Measurements from ENCODE around the gene ATXN7L3.

Gene ATXN7L3

GRCh38 chr17:44218344-44219107 lies 18.8 kb upstream of the ATXN7L3 start:
- DNase-seq (ENCODE audit: low spot score), result peak; percentile 94

GRCh38 chr17:44217738-44218343 lies 18.2 kb upstream of the ATXN7L3 start:
- no peak for DNase-seq (ENCODE audit: low spot score)
- FAIRE-seq, result no peak

More at GRCh38 chr17:44218344-44219107, 18.8 kb upstream of the ATXN7L3 start:
- no peak for FAIRE-seq

GRCh38 chr17:44216694-44217093 lies 17.0 kb upstream of the ATXN7L3 start:
- FAIRE-seq (no peak), DNase-seq (ENCODE audit: low spot score) (no peak)

- DNase-seq (ENCODE audit: low spot score) (no peak), FAIRE-seq (no peak)
These were observed 16.5 kb upstream of the ATXN7L3 start for GRCh38 chr17:44216173-44216572.

GRCh38 chr17:44214896-44215295 lies 15.2 kb upstream of the ATXN7L3 start:
- FAIRE-seq (no peak), DNase-seq (ENCODE audit: low spot score) (no peak)

GRCh38 chr17:44214230-44214494 lies 14.5 kb upstream of the ATXN7L3 start:
- no peak for FAIRE-seq
- DNase-seq (ENCODE audit: low spot score), result no peak

GRCh38 chr17:44213403-44214229 lies 13.9 kb upstream of the ATXN7L3 start:
- FAIRE-seq (no peak), DNase-seq (ENCODE audit: low spot score) (no peak)

- DNase-seq (ENCODE audit: low spot score) (no peak), FAIRE-seq (no peak)
These were observed 13.1 kb upstream of the ATXN7L3 start for GRCh38 chr17:44212507-44213402.

- FAIRE-seq (no peak), DNase-seq (ENCODE audit: low spot score) (no peak)
These were observed 11.9 kb upstream of the ATXN7L3 start for GRCh38 chr17:44211281-44212265.

GRCh38 chr17:44210342-44211192 lies 10.9 kb upstream of the ATXN7L3 start:
- FAIRE-seq, result no peak
- no peak for DNase-seq (ENCODE audit: low spot score)

GRCh38 chr17:44209786-44210341 lies 10.2 kb upstream of the ATXN7L3 start:
- FAIRE-seq, result no peak
- DNase-seq (ENCODE audit: low spot score), result no peak

GRCh38 chr17:44207743-44208142 lies 8.1 kb upstream of the ATXN7L3 start:
- FAIRE-seq, result peak; percentile 17
- no peak for DNase-seq (ENCODE audit: low spot score)

- DNase-seq (ENCODE audit: low spot score), result no peak
- no peak for FAIRE-seq
These were observed 7.6 kb upstream of the ATXN7L3 start for GRCh38 chr17:44207319-44207718.

- FAIRE-seq, result no peak
- no peak for DNase-seq (ENCODE audit: low spot score)
These were observed 7.1 kb upstream of the ATXN7L3 start for GRCh38 chr17:44206825-44207155.

- DNase-seq (ENCODE audit: low spot score), result no peak
These were observed 6.5 kb upstream of the ATXN7L3 start for GRCh38 chr17:44205962-44206824.

GRCh38 chr17:44204441-44204882 lies 4.8 kb upstream of the ATXN7L3 start:
- FAIRE-seq (no peak), DNase-seq (ENCODE audit: low spot score) (peak; percentile 23)

More at GRCh38 chr17:44205962-44206824, 6.5 kb upstream of the ATXN7L3 start:
- FAIRE-seq, result no peak

GRCh38 chr17:44203731-44204440 lies 4.2 kb upstream of the ATXN7L3 start:
- DNase-seq (ENCODE audit: low spot score) (peak; percentile 36), FAIRE-seq (no peak)
